Measurements from ENCODE around the gene RAB35.

DNA sequence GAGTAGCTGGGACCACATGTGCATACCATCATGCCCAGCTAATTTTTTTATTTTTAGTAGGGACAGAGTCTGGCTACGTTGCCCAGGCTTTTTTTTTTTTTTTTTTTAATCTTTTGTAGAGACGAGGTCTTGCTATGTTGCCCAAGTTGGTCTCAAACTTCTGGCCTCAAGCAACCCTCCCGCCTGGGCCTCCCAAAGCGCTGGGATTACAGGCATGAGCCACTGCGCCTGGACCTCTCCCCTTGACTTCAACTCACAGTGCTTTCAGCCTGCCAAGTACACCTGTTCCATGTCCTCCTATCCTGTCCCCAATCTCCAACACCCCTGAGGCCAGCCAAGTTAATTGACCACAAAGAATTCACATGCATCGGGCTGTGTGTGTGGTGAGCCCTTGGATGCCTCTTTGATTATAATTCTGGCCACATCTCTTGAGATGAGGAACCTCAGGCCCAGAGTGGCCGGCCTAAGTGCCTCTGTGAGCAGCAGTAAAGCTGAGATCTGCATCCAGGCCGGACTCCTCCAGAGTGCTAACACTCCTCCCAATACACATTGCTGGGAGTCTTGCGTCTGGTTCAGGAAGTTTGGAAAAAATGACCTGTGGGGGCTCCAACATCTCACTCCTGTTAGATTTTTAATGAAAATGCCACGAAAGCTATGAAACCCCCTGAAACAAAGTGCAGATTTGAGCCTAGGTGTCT lies 6.8 kb downstream of the RAB35 start:
- TF ChIP-seq, protein P1, sequence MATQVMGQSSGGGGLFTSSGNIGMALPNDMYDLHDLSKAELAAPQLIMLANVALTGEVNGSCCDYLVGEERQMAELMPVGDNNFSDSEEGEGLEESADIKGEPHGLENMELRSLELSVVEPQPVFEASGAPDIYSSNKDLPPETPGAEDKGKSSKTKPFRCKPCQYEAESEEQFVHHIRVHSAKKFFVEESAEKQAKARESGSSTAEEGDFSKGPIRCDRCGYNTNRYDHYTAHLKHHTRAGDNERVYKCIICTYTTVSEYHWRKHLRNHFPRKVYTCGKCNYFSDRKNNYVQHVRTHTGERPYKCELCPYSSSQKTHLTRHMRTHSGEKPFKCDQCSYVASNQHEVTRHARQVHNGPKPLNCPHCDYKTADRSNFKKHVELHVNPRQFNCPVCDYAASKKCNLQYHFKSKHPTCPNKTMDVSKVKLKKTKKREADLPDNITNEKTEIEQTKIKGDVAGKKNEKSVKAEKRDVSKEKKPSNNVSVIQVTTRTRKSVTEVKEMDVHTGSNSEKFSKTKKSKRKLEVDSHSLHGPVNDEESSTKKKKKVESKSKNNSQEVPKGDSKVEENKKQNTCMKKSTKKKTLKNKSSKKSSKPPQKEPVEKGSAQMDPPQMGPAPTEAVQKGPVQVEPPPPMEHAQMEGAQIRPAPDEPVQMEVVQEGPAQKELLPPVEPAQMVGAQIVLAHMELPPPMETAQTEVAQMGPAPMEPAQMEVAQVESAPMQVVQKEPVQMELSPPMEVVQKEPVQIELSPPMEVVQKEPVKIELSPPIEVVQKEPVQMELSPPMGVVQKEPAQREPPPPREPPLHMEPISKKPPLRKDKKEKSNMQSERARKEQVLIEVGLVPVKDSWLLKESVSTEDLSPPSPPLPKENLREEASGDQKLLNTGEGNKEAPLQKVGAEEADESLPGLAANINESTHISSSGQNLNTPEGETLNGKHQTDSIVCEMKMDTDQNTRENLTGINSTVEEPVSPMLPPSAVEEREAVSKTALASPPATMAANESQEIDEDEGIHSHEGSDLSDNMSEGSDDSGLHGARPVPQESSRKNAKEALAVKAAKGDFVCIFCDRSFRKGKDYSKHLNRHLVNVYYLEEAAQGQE (IDR thresholded peaks at IDR 0.05; ENCODE audit: insufficient read depth in 1 of 2, low read depth in 2 of 2, low read length in 2 of 2) = no peak
- no peak for TF ChIP-seq TAF1 (IDR thresholded peaks at IDR 0.05; ENCODE audit: borderline replicate concordance, insufficient read depth, low read length)
- no peak for TF ChIP-seq FOXP2 (optimal IDR thresholded peaks at IDR 0.05; ENCODE audit: borderline replicate concordance, extremely low read depth, extremely low read length, insufficient read depth)
- TF ChIP-seq SIN3A (IDR thresholded peaks at IDR 0.05; ENCODE audit: borderline replicate concordance, insufficient read depth, low read length) = no peak

Measured in PFSK-1 (cell line).